ENCODE data around the gene SERPINB4. TPM values are rescaled to one million over a fixed set of nuclear protein-coding genes. Genes with fewer than 3 reads are reported as not detected.
"Not testable (repeated sequence)": the region's sequence is repeated elsewhere in the genome, so short reads cannot be mapped to it uniquely, and the experiment has no call there.

SERPINB4 gene
- total and polyA plus RNA-seq, 2 donors (not counting 1 experiment from before 2014, with no cell fraction given): not detected

- POLR2A ChIA-PET; CTCF ChIA-PET; H3K79me2 ChIP-seq (ENCODE audit: control insufficient read depth, insufficient read depth, low read length): not testable (repeated sequence)
Observed at GRCh38 chr18:63650271-63650670, 6.2 kb upstream of the SERPINB4 start.

GRCh38 chr18:63648241-63648640 lies 4.2 kb upstream of the SERPINB4 start:
- Histone ChIP-seq H3K27me3 (replicated peaks in 1 of 4; ENCODE audit: control extremely low read depth in 1 of 4, control insufficient read depth in 3 of 4, insufficient read depth in 4 of 4, low read length in 3 of 4) (no peaks in the 10 kb centered on the region), H2AFZ (ENCODE audit: insufficient read depth, low read depth, low read length, poor library complexity, severe bottlenecking) (no peak overlapping the region), H3K36me3 (replicated peaks in 1 of 2; ENCODE audit: control extremely low read depth in 1 of 2, control insufficient read depth in 1 of 2, extremely low read depth in 1 of 2, insufficient read depth in 2 of 2, low read length in 1 of 2) (no peaks in the 10 kb centered on the region), H3K4me1 (ENCODE audit: control insufficient read depth in 2 of 2, insufficient read depth in 2 of 2, low read length in 2 of 2) (no peaks in the 10 kb centered on the region), H4K20me1 (ENCODE audit: control insufficient read depth, insufficient read depth, low read length, poor library complexity, severe bottlenecking) (no peaks in the 10 kb centered on the region), H3K4me2 (replicated peaks; ENCODE audit: low read depth, low read length, poor library complexity, severe bottlenecking) (no peak overlapping the region), H3K9me3 (ENCODE audit: control extremely low read depth in 1 of 3, control insufficient read depth in 2 of 3, insufficient read depth in 1 of 3, low read length in 2 of 3) (no peaks in the 10 kb centered on the region), H3K4me3 (ENCODE audit: control extremely low read depth in 1 of 5, extremely low read depth in 1 of 5, insufficient read depth in 1 of 5, low read depth in 2 of 5, low read length in 4 of 5) (no peak overlapping the region), H3K27ac (ENCODE audit: low read length in 2 of 2) (no peak overlapping the region), H3K9ac (ENCODE audit: low read length) (no peak overlapping the region), H3K79me2 (ENCODE audit: control insufficient read depth, insufficient read depth, low read length) (no peaks in the 10 kb centered on the region)
- Mint-ChIP-seq H3K27ac (no peak overlapping the region), H3K4me3 (no peak overlapping the region), H3K9me3 (ENCODE audit: insufficient read depth) (no peaks in the 10 kb centered on the region), H3K4me1 (no peaks in the 10 kb centered on the region), H3K27me3 (peaks cover 3% of the 10 kb centered on the region)
- intact Hi-C loops (cut with micrococcal nuclease): no loop called here
- ChIA-PET POLR2A (no interaction called here), CTCF (no interaction called here)
- WGBS (ENCODE audit: insufficient coverage): 72% methylated on average over 5 of the region's 7 CpGs
- DNase-seq (no peak), ATAC-seq (ENCODE audit: low read depth) (no peak)
- no peak for TF ChIP-seq EZH2 (IDR thresholded peaks at IDR 0.05; ENCODE audit: borderline replicate concordance, insufficient read depth, low read depth, low read length, poor library complexity, severe bottlenecking)
- TF ChIP-seq CTCF (IDR thresholded peaks at IDR 0.05): no peak

More at GRCh38 chr18:63650271-63650670, 6.2 kb upstream of the SERPINB4 start:
- H3K4me1 ChIP-seq (ENCODE audit: control insufficient read depth in 2 of 2, insufficient read depth in 2 of 2, low read length in 2 of 2); H2AFZ ChIP-seq (ENCODE audit: insufficient read depth, low read depth, low read length, poor library complexity, severe bottlenecking); ATAC-seq (ENCODE audit: low read depth); H3K4me3 ChIP-seq (ENCODE audit: control extremely low read depth in 1 of 5, extremely low read depth in 1 of 5, insufficient read depth in 1 of 5, low read depth in 2 of 5, low read length in 4 of 5); H3K27me3 ChIP-seq (replicated peaks in 1 of 4; ENCODE audit: control extremely low read depth in 1 of 4, control insufficient read depth in 3 of 4, insufficient read depth in 4 of 4, low read length in 3 of 4); H3K27me3 Mint-ChIP-seq; H3K27ac Mint-ChIP-seq; H3K9me3 Mint-ChIP-seq (ENCODE audit: insufficient read depth); H3K36me3 ChIP-seq (replicated peaks in 1 of 2; ENCODE audit: control extremely low read depth in 1 of 2, control insufficient read depth in 1 of 2, extremely low read depth in 1 of 2, insufficient read depth in 2 of 2, low read length in 1 of 2); H3K27ac ChIP-seq (ENCODE audit: low read length in 2 of 2); H3K9me3 ChIP-seq (ENCODE audit: control extremely low read depth in 1 of 3, control insufficient read depth in 2 of 3, insufficient read depth in 1 of 3, low read length in 2 of 3); intact Hi-C loops (cut with micrococcal nuclease); DNase-seq; H3K4me3 Mint-ChIP-seq; H3K9ac ChIP-seq (ENCODE audit: low read length); H3K4me1 Mint-ChIP-seq; H3K4me2 ChIP-seq (replicated peaks; ENCODE audit: low read depth, low read length, poor library complexity, severe bottlenecking); H4K20me1 ChIP-seq (ENCODE audit: control insufficient read depth, insufficient read depth, low read length, poor library complexity, severe bottlenecking): not testable (repeated sequence)
- 80% methylated on average over 1 of the region's 3 CpGs for WGBS (ENCODE audit: insufficient coverage)
